Measurements from ENCODE around the gene TMSB10. TPM values are rescaled to one million over a fixed set of nuclear protein-coding genes. Genes with fewer than 3 reads are reported as not detected.

Gene TMSB10
- total and polyA plus RNA-seq, 2 donors (not counting 1 experiment from before 2014, with no cell fraction given), result 7,414 to 8,130 TPM

DNA sequence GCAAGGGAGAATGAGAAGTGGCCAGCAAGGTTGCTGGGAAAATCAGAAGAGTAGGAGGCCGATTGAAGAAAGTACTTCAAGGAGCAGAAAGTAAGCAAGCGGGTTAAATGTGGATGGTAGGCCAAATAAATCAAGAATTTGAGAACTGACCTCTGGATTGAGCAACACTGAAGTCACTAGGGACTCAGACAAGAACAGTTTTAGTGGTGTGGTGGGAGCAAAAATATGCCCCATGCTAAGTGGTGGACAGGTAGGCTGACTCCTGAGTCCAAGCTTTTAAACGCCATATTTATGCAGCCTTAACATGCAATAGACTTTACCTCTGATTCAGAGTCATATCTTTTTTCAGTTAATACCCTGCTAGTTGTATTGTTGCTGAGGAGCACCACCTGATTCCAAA is 29.1 kb upstream of the TMSB10 start:
- Histone ChIP-seq H3K4me2 (ENCODE audit: extremely low read depth, insufficient read depth, low read length) (no peak overlapping the region), H3K9me3 (ENCODE audit: control insufficient read depth, insufficient read depth, low read depth, low read length) (no peaks in the 10 kb centered on the region), H3K9ac (ENCODE audit: insufficient read depth, low read length) (no peak overlapping the region), H3K27ac (ENCODE audit: insufficient read depth, low read length) (no peak overlapping the region), H3K36me3 (ENCODE audit: control insufficient read depth, insufficient read depth, low read length) (no peaks in the 10 kb centered on the region), H3K79me2 (ENCODE audit: control insufficient read depth, insufficient read depth, low read length) (no peaks in the 10 kb centered on the region), H3K27me3 (ENCODE audit: control insufficient read depth, insufficient read depth, low read length) (peaks cover 5% of the 10 kb centered on the region), H3K4me3 (replicated peaks in 1 of 4; ENCODE audit: control extremely low read depth in 1 of 4, insufficient read depth in 1 of 4, low read depth in 3 of 4, low read length in 4 of 4) (no peak overlapping the region), H3K4me1 (ENCODE audit: control insufficient read depth, extremely low read depth, insufficient read depth, low read length) (no peaks in the 10 kb centered on the region), H4K20me1 (ENCODE audit: control insufficient read depth, extremely low read depth, insufficient read depth, low read length) (no peaks in the 10 kb centered on the region), H2AFZ (ENCODE audit: low read length) (no peak overlapping the region)
- no peak for TF ChIP-seq CTCF (conservative IDR thresholded peaks at IDR 0.05 in 1 of 2, IDR thresholded peaks at IDR 0.05 in 1 of 2; ENCODE audit: low read depth in 1 of 2, low read length in 2 of 2)
- TF ChIP-seq EZH2 (IDR thresholded peaks at IDR 0.05; ENCODE audit: low read length, missing control alignments), result no peak
- no peak for DNase-seq (ENCODE audit: low read depth in 2 of 2)

DNA sequence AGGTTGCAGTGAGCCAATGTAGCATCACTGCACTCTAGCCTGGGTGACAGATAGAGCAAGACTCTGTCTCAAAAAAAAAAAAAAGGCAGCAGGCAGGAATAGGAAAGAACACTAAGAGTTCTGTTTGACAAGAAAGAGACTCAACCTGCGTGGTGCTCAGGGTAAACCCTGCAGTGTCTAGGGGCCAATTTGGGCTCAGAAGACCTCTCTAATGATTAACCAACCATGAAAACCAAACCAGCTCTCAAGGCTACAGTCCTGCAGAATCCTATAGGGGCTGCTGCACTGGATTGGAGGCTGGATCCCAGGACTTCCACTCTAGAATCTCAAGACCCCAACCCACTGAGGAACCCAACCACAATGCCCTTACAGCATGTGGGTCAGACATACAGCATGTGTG is 27.0 kb upstream of the TMSB10 start:
- no peak for TF ChIP-seq CTCF (conservative IDR thresholded peaks at IDR 0.05 in 1 of 2, IDR thresholded peaks at IDR 0.05 in 1 of 2; ENCODE audit: low read depth in 1 of 2, low read length in 2 of 2)
- TF ChIP-seq EZH2 (IDR thresholded peaks at IDR 0.05; ENCODE audit: low read length, missing control alignments), result no peak
- Histone ChIP-seq H3K9me3 (ENCODE audit: control insufficient read depth, insufficient read depth, low read depth, low read length) (no peaks in the 10 kb centered on the region), H4K20me1 (ENCODE audit: control insufficient read depth, extremely low read depth, insufficient read depth, low read length) (no peaks in the 10 kb centered on the region), H3K36me3 (ENCODE audit: control insufficient read depth, insufficient read depth, low read length) (no peaks in the 10 kb centered on the region), H3K27me3 (ENCODE audit: control insufficient read depth, insufficient read depth, low read length) (peaks cover 5% of the 10 kb centered on the region), H3K4me1 (ENCODE audit: control insufficient read depth, extremely low read depth, insufficient read depth, low read length) (peaks cover 2% of the 10 kb centered on the region), H3K27ac (ENCODE audit: insufficient read depth, low read length) (no peak overlapping the region), H3K9ac (ENCODE audit: insufficient read depth, low read length) (no peak overlapping the region), H2AFZ (ENCODE audit: low read length) (no peak overlapping the region), H3K4me2 (ENCODE audit: extremely low read depth, insufficient read depth, low read length) (no peak overlapping the region), H3K4me3 (replicated peaks in 1 of 4; ENCODE audit: control extremely low read depth in 1 of 4, insufficient read depth in 1 of 4, low read depth in 3 of 4, low read length in 4 of 4) (no peak overlapping the region), H3K79me2 (ENCODE audit: control insufficient read depth, insufficient read depth, low read length) (no peaks in the 10 kb centered on the region)
- no peak for DNase-seq (ENCODE audit: low read depth in 2 of 2)

- Histone ChIP-seq H3K4me2 (ENCODE audit: extremely low read depth, insufficient read depth, low read length) (peak overlapping the region; percentile 32), H3K9me3 (ENCODE audit: control insufficient read depth, insufficient read depth, low read depth, low read length) (no peaks in the 10 kb centered on the region), H3K36me3 (ENCODE audit: control insufficient read depth, insufficient read depth, low read length) (no peaks in the 10 kb centered on the region), H3K9ac (ENCODE audit: insufficient read depth, low read length) (no peak overlapping the region), H3K27me3 (ENCODE audit: control insufficient read depth, insufficient read depth, low read length) (peaks cover 5% of the 10 kb centered on the region), H4K20me1 (ENCODE audit: control insufficient read depth, extremely low read depth, insufficient read depth, low read length) (no peaks in the 10 kb centered on the region), H3K27ac (ENCODE audit: insufficient read depth, low read length) (no peak overlapping the region), H3K4me1 (ENCODE audit: control insufficient read depth, extremely low read depth, insufficient read depth, low read length) (peaks cover 2% of the 10 kb centered on the region), H3K79me2 (ENCODE audit: control insufficient read depth, insufficient read depth, low read length) (no peaks in the 10 kb centered on the region), H2AFZ (ENCODE audit: low read length) (no peak overlapping the region), H3K4me3 (replicated peaks in 1 of 4; ENCODE audit: control extremely low read depth in 1 of 4, insufficient read depth in 1 of 4, low read depth in 3 of 4, low read length in 4 of 4) (peak overlapping the region in 2 of 4 experiments; percentile 30 to 80)
- no peak for DNase-seq (ENCODE audit: low read depth in 2 of 2)
- no peak for TF ChIP-seq EZH2 (IDR thresholded peaks at IDR 0.05; ENCODE audit: low read length, missing control alignments)
- no peak for TF ChIP-seq CTCF (conservative IDR thresholded peaks at IDR 0.05 in 1 of 2, IDR thresholded peaks at IDR 0.05 in 1 of 2; ENCODE audit: low read depth in 1 of 2, low read length in 2 of 2)
Observed at GRCh38 chr2:84878896-84879583, 26.4 kb upstream of the TMSB10 start.
